ENCODE measurements around the gene ZBTB48.

Gene ZBTB48

DNA sequence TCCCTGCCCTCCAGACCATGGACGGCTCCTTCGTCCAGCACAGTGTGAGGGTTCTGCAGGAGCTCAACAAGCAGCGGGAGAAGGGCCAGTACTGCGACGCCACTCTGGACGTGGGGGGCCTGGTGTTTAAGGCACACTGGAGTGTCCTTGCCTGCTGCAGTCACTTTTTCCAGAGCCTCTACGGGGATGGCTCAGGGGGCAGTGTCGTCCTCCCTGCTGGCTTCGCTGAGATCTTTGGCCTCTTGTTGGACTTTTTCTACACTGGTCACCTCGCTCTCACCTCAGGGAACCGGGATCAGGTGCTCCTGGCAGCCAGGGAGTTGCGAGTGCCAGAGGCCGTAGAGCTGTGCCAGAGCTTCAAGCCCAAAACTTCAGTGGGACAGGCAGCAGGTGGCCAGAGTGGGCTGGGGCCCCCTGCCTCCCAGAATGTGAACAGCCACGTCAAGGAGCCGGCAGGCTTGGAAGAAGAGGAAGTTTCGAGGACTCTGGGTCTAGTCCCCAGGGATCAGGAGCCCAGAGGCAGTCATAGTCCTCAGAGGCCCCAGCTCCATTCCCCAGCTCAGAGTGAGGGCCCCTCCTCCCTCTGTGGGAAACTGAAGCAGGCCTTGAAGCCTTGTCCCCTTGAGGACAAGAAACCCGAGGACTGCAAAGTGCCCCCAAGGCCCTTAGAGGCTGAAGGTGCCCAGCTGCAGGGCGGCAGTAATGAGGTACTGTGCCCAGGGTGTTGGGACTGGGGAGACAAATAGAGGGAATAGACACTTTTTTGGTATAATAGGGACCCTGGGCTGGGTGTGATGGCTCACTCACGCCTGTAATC is 1.0 kb downstream of the ZBTB48 start:
- no peak for DNase-seq (ENCODE audit: low read depth)
- TF ChIP-seq, protein P1, sequence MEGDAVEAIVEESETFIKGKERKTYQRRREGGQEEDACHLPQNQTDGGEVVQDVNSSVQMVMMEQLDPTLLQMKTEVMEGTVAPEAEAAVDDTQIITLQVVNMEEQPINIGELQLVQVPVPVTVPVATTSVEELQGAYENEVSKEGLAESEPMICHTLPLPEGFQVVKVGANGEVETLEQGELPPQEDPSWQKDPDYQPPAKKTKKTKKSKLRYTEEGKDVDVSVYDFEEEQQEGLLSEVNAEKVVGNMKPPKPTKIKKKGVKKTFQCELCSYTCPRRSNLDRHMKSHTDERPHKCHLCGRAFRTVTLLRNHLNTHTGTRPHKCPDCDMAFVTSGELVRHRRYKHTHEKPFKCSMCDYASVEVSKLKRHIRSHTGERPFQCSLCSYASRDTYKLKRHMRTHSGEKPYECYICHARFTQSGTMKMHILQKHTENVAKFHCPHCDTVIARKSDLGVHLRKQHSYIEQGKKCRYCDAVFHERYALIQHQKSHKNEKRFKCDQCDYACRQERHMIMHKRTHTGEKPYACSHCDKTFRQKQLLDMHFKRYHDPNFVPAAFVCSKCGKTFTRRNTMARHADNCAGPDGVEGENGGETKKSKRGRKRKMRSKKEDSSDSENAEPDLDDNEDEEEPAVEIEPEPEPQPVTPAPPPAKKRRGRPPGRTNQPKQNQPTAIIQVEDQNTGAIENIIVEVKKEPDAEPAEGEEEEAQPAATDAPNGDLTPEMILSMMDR (IDR thresholded peaks at IDR 0.05; ENCODE audit: insufficient read depth, low read depth, low read length, missing control alignments) = no peak
- peak overlapping the region; percentile 83 for H3K4me3 ChIP-seq (ENCODE audit: low read depth, low read length)

DNA sequence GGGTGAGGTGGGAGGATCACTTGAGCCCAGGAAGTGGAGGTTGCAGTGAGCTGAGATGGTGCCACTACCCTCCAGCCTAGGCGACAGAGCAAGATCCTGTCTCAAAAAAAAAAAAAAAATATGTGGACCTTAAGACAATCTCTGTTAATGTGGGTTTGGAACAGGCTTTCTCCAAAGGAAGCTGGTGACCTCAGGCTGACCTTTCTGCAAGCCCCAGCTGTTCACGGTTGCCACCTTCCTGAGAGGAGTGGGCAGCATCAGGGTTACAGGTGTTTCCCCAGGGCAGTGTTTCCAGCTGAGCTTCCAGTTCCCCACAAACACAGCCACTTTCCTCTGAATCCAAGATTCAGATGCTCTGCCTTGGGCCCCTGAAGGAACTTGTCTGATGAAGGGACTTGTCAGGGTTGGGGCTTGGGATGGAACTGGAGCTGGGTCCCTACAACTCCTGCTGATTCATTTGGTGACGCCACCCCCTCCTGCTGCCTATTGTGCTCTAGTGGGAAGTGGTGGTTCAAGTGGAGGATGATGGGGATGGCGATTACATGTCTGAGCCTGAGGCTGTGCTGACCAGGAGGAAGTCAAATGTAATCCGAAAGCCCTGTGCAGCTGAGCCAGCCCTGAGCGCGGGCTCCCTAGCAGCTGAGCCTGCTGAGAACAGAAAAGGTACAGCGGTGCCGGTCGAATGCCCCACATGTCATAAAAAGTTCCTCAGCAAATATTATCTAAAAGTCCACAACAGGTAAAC is 1.9 kb downstream of the ZBTB48 start:
- peak overlapping the region; percentile 8 for H3K4me3 ChIP-seq (ENCODE audit: low read depth, low read length)
- peak; percentile 39 for DNase-seq (ENCODE audit: low read depth)
- TF ChIP-seq, protein P1 (IDR thresholded peaks at IDR 0.05; ENCODE audit: insufficient read depth, low read depth, low read length, missing control alignments) = no peak

DNA sequence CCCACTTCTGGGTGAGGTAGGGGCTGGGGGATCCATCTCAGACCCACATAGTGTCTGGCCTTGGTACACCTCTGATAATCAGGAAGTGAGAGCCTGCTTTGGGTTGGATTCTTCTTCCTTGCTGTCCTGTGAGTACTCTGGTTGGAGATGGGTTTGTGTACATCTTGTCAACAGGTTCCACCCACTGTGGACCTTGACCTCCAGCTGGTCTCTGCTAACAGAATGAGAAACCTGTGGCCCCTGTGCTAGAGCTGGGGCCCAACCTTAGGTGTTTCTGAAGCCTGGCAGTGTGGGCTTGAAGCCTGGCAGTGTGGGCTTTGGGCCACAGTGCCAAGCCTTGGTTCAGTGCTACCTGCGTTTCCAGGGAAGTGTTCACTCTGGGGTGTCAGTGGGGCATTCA is 2.6 kb downstream of the ZBTB48 start:
- no peak overlapping the region for H3K4me3 ChIP-seq (ENCODE audit: low read depth, low read length)
- DNase-seq (ENCODE audit: low read depth) = no peak
- TF ChIP-seq, protein P1 (IDR thresholded peaks at IDR 0.05; ENCODE audit: insufficient read depth, low read depth, low read length, missing control alignments) = no peak

DNA sequence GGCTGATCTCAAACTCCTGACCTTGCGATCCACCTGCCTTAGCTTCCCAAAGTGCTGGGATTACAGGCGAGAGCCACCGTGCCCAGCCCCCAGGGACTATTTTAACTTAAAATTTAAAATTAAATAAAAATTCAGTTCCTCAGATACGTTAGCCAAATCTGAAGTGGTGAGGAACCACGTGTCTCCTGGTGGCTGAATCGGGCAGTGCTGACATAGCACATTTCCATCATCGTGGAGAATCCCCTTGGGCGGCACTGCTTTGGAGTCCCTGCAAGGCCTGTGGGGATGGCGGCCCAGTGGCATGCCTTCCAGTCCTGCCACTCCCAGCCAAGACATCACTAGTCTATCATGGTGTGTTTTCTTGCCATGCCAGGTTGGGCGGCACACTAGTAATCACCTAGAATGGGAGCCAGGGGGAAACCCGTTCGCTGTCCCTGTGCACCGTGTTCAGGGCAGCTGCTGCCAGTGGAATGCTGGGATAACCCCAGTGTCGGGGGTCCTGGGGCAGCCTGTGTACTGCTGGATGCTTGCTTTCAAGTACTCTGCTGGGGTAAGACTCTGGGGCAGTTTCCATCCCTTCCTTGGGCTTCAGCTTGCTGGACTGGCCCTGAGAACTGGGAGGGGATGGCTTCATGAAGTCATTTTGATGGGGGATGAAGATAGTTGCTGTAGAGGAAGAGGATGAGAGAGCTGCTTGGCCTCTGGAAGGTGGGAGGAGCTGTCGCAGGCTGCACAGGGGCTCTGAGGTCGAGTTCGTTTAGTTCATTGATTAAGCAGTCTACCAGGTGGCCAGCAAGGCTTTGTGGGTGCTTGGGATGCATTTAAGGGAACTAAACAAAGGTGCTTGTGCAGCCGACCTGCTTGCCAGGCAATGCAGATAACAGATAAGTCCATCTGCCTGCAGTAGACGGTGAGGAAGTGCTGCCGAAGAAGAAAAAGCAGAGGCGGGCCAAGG is 4.6 kb downstream of the ZBTB48 start:
- TF ChIP-seq, protein P1 (IDR thresholded peaks at IDR 0.05; ENCODE audit: insufficient read depth, low read depth, low read length, missing control alignments) = no peak
- no peak for DNase-seq (ENCODE audit: low read depth)
- no peak overlapping the region for H3K4me3 ChIP-seq (ENCODE audit: low read depth, low read length)

DNA sequence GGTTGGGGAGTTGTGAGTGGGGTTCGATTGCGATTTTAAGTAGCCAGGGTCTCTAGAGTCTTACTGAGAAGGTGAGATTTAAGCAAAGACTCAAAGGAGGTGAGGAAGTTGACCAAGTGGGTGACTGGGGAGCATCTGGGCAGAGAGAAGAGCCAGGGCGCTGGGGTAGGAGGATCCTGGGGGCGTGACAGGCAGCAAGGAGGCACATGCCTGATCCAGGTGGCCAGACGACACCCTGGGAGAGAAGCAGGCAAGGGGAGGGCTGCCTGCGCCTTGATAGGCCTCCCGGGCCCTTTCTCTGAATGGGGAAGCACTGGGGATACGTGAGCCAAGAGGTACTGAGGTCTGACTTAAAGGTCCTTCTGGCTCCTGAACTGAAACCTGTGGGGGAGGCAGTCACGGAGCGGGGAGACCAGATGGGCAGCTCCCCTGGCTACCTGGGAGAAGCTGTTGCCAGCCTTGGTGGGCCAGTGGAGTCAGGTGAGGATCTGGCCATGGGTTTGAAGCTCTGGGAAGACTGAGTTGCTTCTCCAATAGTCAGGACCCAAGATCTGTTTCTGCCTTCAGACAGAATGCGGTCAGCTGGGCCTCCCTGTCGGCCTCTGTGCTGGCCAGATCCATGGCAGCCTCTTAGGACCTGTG is 5.4 kb downstream of the ZBTB48 start:
- no peak overlapping the region for H3K4me3 ChIP-seq (ENCODE audit: low read depth, low read length)
- TF ChIP-seq, protein P1 (IDR thresholded peaks at IDR 0.05; ENCODE audit: insufficient read depth, low read depth, low read length, missing control alignments) = no peak
- no peak for DNase-seq (ENCODE audit: low read depth)

DNA sequence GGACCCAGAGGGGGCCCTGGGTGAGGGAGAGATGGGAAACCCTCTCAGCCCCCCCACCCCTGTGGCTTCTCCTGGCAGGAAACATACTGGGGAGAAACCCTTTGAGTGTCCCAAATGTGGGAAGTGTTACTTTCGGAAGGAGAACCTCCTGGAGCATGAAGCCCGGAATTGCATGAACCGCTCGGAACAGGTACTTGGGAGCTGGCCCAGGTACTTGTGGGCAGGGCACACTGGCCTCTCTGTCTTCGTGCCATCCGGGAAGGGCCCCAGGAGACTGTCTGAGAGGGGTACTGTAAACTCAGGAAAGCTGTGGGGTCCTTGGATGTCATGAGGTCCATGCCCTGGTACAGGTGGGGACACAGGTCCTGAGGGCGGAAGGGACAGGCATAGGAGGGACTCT is 6.0 kb downstream of the ZBTB48 start:
- TF ChIP-seq, protein P1 (IDR thresholded peaks at IDR 0.05; ENCODE audit: insufficient read depth, low read depth, low read length, missing control alignments) = no peak
- DNase-seq (ENCODE audit: low read depth) = no peak
- H3K4me3 ChIP-seq (ENCODE audit: low read depth, low read length) = no peak overlapping the region
